LNCAP (cell line): Measurements from ENCODE around the gene ELOVL7.

ENCODE experiments used
- CTCF ChIP-seq: fragments of 450-650 bp; IDR thresholded peaks from 2 replicates; pipeline ENCODE4 v1.5.1; 2017; ENCODE audit warnings: mild to moderate bottlenecking

ELOVL7 gene

DNA sequence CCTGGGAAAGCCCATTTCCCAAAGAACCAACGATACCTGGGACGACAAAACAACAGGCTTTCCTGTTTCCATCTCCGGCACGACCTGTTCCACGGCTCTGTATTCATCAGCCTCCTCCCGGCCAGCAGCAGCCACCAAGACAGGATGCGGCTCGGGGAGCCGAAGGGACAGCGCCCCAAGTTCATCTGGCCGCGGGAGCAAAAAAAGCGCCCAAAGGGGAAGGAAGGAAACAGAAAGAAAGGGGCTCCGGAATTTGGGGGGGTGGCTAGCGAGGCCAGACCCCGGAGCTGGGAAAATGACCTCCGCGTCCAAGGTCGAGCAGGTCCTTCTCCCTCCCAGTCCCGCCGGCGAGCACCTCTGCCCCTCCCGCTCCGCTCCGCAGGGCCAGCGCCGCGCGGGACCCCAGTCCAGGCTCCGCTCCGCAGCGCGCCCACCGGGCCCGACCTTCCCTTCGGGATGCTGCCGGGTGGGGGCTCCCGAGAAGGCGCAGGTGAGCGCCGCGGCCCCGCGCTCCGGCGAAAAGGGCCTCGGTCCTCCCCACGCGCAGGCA, 608 bp downstream of the ELOVL7 start:
- TF ChIP-seq CTCF: no peak

GRCh38 chr5:60842871-60843385, 1.1 kb downstream of the ELOVL7 start:
- no peak for TF ChIP-seq CTCF

DNA sequence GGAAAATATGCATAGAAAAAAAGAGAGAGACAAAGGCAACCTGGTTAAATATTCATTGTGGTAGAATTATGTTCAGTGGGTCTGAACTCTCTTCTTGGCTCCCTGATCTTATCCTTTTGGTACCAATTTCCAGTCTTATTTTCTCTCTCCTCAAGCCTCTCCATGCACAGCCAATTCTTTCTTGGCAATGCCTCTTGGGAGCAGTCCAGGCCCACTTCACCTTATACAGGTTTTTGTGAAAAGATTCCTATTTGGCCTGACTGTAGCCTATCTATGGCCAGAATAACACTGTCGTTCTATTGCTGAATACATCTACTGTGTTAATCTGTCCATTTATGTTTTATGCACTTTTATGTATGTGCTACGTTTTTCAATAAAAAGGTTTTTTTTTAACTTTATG, 2.7 kb downstream of the ELOVL7 start:
- TF ChIP-seq CTCF: no peak

DNA sequence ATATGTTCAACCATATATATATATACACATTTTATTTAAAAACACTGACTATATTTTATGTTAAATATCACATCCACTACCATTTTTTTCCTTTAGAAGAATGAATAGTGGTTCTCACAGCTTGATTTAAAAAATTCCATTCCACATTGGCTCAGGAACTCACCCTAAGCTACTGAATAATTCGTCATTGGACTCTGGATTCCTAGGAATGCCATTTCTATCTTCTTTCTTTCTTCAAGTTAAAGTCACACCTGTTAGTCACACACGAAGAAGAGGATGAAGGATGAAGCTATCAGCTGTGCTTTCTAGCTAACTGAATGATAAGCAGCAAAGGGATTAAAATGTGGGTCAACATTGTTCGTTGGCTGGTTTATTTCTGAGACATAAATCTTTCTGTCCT, 7.9 kb downstream of the ELOVL7 start:
- no peak for TF ChIP-seq CTCF

GRCh38 chr5:60835554-60835953, 8.5 kb downstream of the ELOVL7 start:
- TF ChIP-seq CTCF: no peak

DNA sequence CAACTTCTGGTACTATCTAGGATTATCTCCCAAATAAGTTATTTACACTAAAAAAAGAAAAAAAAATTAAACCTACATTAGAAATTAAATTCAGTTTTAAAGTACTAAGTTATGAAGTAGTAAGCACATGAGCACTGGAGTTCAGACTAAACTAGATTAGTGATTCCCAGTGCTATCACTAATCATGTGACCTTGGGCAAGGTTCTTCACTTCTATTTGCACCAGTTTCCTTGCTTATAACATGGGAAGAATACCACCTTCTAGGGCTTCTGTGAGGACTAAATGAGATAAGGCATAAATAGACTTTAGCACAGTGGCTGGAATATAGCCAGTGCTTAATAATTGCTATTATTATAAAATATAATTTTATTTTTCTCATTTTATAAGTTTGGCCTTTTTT, 10.5 kb downstream of the ELOVL7 start:
- TF ChIP-seq CTCF: no peak

- no peak for TF ChIP-seq CTCF
These were observed 13.4 kb downstream of the ELOVL7 start for GRCh38 chr5:60830581-60831127.
